Measurements from ENCODE around the gene ANKRD42. TPM values are rescaled to one million over a fixed set of nuclear protein-coding genes. Genes with fewer than 3 reads are reported as not detected.
A peak's percentile ranks its signal among the peaks of the same experiment; 100 is the strongest.

ANKRD42 gene
- total and polyA plus RNA-seq, 9 of the 15 experiments (the other 6 are each of a cell fraction or from before 2014, with no cell fraction given) = 2.8 to 9.1 (median 6.1) TPM

GRCh38 chr11:83159902-83160865 is 33.3 kb upstream of the ANKRD42 start:
- Histone ChIP-seq H3K9ac (ENCODE audit: insufficient read depth in 1 of 2, low read depth in 2 of 2, low read length in 2 of 2) (peak overlapping the region; percentile 70 to 98; a peak in 3 of 4 replicates), H3K4me1 (replicated peaks in 1 of 2; ENCODE audit: control insufficient read depth in 2 of 2, insufficient read depth in 2 of 2, low read length in 2 of 2) (peaks cover 0 to 11% of the 10 kb centered on the region in 2 experiments; a peak in 2 of 5 replicates), H3K36me3 (ENCODE audit: control insufficient read depth, insufficient read depth, low read length) (peaks cover 69% of the 10 kb centered on the region), H2AFZ (ENCODE audit: low read depth, low read length) (no peak overlapping the region), H3K27ac (ENCODE audit: extremely low read depth, low read depth, low read length) (peak overlapping the region; percentile 98; the same call in 2 of the 3 replicates), H4K20me1 (replicated peaks; ENCODE audit: control insufficient read depth, insufficient read depth, low read length) (peaks cover 26% of the 10 kb centered on the region), H3K4me2 (ENCODE audit: insufficient read depth, low read length) (peak overlapping the region; percentile 93), H3K9me1 (ENCODE audit: control insufficient read depth, insufficient read depth, low read length) (no peaks in the 10 kb centered on the region), H3K9me3 (replicated peaks; ENCODE audit: control insufficient read depth, insufficient read depth, low read depth, low read length) (0 out of 2 replicates have a peak, but pooled peaks cover 3% of the 10 kb centered on the region), H3K4me3 (peak overlapping the region; percentile 80), H3K79me2 (ENCODE audit: control insufficient read depth, insufficient read depth, low read length) (peaks cover 82% of the 10 kb centered on the region), H3K27me3 (ENCODE audit: control insufficient read depth in 2 of 2, insufficient read depth in 2 of 2, low read length in 2 of 2) (no peaks in the 10 kb centered on the region)
- BruUV-seq (replicated peaks) = no TSS peak
- CTCF ChIA-PET (ENCODE audit: low intra/inter-chr PET ratio) = no interaction called here
- in situ Hi-C loops (cut with MboI) = no loop called here
- WGBS (ENCODE audit: insufficient coverage, low coverage, missing lambda C conversion rate) = 15% methylated on average over 6 of the region's 6 CpGs
- intact Hi-C loops (cut with micrococcal nuclease) = no loop called here
- DNase-seq (ENCODE audit: extremely low read depth in 1 of 4, low spot score in 3 of 4) = no peak
- FAIRE-seq = no peak
- no peak for ATAC-seq
- POLR2A ChIA-PET = interaction anchor here (0.6 to 1.3 kb wide), 5 partner anchors 9 to 80 kb away, joined by 3 to 13 read pairs (median 4); no protein-coding TSS in a partner anchor
- TF ChIP-seq EGR1 (conservative IDR thresholded peaks at IDR 0.05) (no peak), ZNF408 (CRISPR knock-in tag; IDR thresholded peaks at IDR 0.05; ENCODE audit: low read depth) (no peak), SP1 (CRISPR knock-in tag; IDR thresholded peaks at IDR 0.05) (peak; percentile 29; the same call in 1 of the 2 replicates), CHD1 (IDR thresholded peaks at IDR 0.05; ENCODE audit: low read length) (peak; percentile 12), CREB1 (IDR thresholded peaks at IDR 0.05) (0 out of 2 replicates have a peak, but pooled peaks have one; percentile 7), CREB1 (CRISPR knock-in tag; IDR thresholded peaks at IDR 0.05) (no peak), TAL1 (IDR thresholded peaks at IDR 0.05) (no peak), GTF2B (IDR thresholded peaks at IDR 0.05; ENCODE audit: extremely low read depth, insufficient read length) (no peak), ZNF707 (CRISPR knock-in tag; conservative IDR thresholded peaks at IDR 0.05) (no peak), MTF1 (CRISPR knock-in tag; IDR thresholded peaks at IDR 0.05; ENCODE audit: borderline replicate concordance) (no peak), POLR2B (IDR thresholded peaks at IDR 0.05; ENCODE audit: low read depth, partially characterized antibody) (peak; percentile 28), BCLAF1 (IDR thresholded peaks at IDR 0.05; ENCODE audit: borderline replicate concordance in 1 of 2, control insufficient read depth in 1 of 2, low read depth in 2 of 2, low read length in 1 of 2) (0 out of 4 replicates have a peak, but pooled peaks of 1 of the 2 experiments have one; percentile 41), PCBP1 (IDR thresholded peaks at IDR 0.05; ENCODE audit: low read depth, low read length, poor library complexity, severe bottlenecking) (no peak), NFE2 (IDR thresholded peaks at IDR 0.05; ENCODE audit: low read depth) (no peak)
- TF ChIP-seq, protein P1, sequence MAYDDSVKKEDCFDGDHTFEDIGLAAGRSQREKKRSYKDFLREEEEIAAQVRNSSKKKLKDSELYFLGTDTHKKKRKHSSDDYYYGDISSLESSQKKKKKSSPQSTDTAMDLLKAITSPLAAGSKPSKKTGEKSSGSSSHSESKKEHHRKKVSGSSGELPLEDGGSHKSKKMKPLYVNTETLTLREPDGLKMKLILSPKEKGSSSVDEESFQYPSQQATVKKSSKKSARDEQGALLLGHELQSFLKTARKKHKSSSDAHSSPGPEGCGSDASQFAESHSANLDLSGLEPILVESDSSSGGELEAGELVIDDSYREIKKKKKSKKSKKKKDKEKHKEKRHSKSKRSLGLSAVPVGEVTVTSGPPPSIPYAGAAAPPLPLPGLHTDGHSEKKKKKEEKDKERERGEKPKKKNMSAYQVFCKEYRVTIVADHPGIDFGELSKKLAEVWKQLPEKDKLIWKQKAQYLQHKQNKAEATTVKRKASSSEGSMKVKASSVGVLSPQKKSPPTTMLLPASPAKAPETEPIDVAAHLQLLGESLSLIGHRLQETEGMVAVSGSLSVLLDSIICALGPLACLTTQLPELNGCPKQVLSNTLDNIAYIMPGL (CRISPR knock-in tag; IDR thresholded peaks at IDR 0.05) = no peak
